Upper lobe of left lung (tissue), 4 donors: ENCODE results near the gene ZDHHC14.
"Not testable (repeated sequence)": the region's sequence is repeated elsewhere in the genome, so short reads cannot be mapped to it uniquely, and the experiment has no call there.

Source experiments
- EP300 ChIP-seq, 4 donors: sonication (generic); formaldehyde crosslinking; IDR thresholded peaks; one replicate each; pipeline ENCODE4 v1.5.1; 2017; ENCODE audit warnings: antibody characterized with exemption in 4 of 4, control low read depth in 2 of 4
- POLR2A ChIP-seq, 4 donors: fragments of 450-650 bp; IDR thresholded peaks; one replicate each; pipeline ENCODE4 v1.5.1; 2016 to 2017; ENCODE audit warnings: antibody characterized with exemption in 4 of 4, mild to moderate bottlenecking in 2 of 4
- POLR2AphosphoS5 ChIP-seq, 2 donors: sonication (generic); formaldehyde crosslinking; IDR thresholded peaks; one replicate each; pipeline ENCODE4 v1.5.1; 2017; ENCODE audit warnings: antibody characterized with exemption in 2 of 2
- TF ChIP-seq, protein P1 (sequence below), 6 experiments: fragments of 450-650 bp in 4 of 6; fragments of 200-600 bp in 2 of 6; sonication (generic) in 2 of 6; IDR thresholded peaks; one replicate each; pipeline ENCODE4 v1.5.1; 2016 to 2019; ENCODE audit warnings: antibody characterized with exemption in 6 of 6

DNA sequence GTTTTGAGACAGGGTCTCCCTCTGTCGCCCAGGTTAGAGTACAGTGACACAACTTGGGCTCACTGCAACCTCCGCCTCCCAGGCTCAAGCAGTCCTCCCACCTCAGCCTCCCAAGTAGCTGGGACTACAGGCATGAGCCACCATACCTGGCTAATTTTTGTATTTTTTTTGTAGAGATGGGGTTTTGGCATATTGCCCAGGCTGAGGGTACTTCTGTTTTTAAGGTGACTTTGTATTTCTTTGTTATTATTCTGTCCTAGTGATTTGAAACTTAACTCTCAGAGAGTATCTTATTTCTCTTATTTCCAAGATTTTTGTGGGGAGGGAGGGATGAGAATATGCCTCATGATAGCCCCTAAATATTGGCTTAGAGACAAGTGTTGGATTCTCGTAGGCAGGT lies 43.7 kb upstream of the ZDHHC14 start:
- TF ChIP-seq, protein P1, sequence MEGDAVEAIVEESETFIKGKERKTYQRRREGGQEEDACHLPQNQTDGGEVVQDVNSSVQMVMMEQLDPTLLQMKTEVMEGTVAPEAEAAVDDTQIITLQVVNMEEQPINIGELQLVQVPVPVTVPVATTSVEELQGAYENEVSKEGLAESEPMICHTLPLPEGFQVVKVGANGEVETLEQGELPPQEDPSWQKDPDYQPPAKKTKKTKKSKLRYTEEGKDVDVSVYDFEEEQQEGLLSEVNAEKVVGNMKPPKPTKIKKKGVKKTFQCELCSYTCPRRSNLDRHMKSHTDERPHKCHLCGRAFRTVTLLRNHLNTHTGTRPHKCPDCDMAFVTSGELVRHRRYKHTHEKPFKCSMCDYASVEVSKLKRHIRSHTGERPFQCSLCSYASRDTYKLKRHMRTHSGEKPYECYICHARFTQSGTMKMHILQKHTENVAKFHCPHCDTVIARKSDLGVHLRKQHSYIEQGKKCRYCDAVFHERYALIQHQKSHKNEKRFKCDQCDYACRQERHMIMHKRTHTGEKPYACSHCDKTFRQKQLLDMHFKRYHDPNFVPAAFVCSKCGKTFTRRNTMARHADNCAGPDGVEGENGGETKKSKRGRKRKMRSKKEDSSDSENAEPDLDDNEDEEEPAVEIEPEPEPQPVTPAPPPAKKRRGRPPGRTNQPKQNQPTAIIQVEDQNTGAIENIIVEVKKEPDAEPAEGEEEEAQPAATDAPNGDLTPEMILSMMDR (IDR thresholded peaks at IDR 0.05): not testable (repeated sequence)
- TF ChIP-seq POLR2A, POLR2AphosphoS5, EP300 (IDR thresholded peaks at IDR 0.05): not testable (repeated sequence)
